ELR (cell line): ENCODE results near the gene TRPV3.
"Not testable (repeated sequence)": the region's sequence is repeated elsewhere in the genome, so short reads cannot be mapped to it uniquely, and the experiment has no call there.

Source experiments
- DNase-seq: peaks from one replicate; pipeline ENCODE4 v3.0.0-alpha.2; 2015; ENCODE audit warnings: low read depth

Gene TRPV3

GRCh38 chr17:3524024-3524423, 33.6 kb downstream of the TRPV3 start:
- no peak for DNase-seq

GRCh38 chr17:3519472-3519871, 38.1 kb downstream of the TRPV3 start:
- DNase-seq, result not testable (repeated sequence)

GRCh38 chr17:3514873-3515272, 42.7 kb downstream of the TRPV3 start:
- DNase-seq, result no peak

- DNase-seq, result not testable (repeated sequence)
These were observed 43.4 kb downstream of the TRPV3 start for GRCh38 chr17:3514167-3514566.

- no peak for DNase-seq
These were observed 44.1 kb downstream of the TRPV3 start for GRCh38 chr17:3513305-3514035.

DNA sequence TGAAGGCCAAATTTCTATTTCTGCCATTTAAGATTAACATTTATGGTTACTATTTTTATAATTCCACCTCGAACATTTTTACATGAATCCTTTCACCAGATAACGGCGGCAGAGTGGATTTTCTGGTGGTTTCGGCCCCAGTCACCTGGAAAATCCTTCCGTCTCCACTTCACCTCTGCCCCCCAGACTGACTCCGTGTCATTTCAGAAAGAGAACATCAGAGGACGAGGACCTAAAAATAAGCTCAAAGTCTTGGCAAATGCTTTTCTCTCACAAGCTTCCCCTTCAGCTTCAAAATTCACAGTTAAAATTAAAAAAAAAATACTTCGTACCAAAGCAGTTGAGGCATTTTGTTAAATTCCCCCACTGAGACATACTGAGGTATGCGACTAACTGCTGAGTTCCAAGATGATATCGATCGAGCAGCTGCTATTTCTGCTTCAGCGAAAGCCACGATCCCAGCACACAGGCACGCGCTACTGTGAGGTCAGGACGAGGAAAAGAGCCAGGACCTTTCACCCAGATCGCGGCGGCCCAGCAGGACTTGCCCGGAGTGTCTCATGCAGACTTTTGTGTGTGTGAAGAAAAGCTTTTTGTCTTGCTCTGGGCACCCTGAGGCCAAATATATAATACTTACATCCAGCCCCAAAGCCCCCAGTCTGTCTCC, 45.0 kb downstream of the TRPV3 start:
- DNase-seq, result no peak

GRCh38 chr17:3511852-3512504, 45.6 kb downstream of the TRPV3 start:
- DNase-seq, result no peak

GRCh38 chr17:3510090-3510489, 47.5 kb downstream of the TRPV3 start:
- no peak for DNase-seq

- no peak for DNase-seq
These were observed 49.7 kb downstream of the TRPV3 start for GRCh38 chr17:3507869-3508268.

DNA sequence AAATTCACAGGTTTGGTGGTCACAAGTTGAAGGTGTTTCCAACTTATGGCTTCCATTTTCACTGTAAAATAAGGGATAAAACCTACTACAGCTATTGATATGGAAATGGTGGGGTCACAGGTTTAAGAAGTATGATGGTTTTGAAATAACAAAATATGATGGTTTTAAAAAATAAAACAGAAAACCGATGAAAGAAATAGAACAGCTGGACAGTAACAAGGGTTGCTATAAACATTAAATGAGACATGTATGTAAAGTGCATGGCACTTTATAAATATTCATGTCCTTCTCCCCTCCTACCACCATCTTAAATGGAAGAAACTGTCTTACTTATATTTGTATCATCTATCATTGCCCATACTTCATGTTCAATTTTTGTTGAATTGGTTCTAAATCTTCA, 50.5 kb downstream of the TRPV3 start:
- DNase-seq, result no peak

DNA sequence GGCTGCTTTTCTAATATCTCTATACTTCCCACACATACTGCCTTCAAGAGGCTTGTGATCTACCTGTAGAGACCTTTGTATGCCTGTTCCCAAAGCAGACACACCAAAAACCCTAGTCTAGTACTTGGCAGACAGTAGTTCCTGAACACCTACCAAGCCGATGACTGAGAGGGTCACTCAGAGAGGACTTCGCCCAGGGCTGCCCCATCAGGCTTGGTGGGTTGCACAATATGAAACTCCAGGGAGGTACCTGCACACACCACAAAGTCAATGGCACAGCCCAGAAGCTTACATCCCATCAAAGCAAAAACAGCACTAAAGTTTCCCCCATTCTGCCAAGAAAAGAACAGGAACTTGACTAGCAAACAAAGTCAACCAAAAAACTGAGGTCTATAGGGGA, 51.6 kb downstream of the TRPV3 start:
- no peak for DNase-seq

- no peak for DNase-seq
These were observed 52.6 kb downstream of the TRPV3 start for GRCh38 chr17:3505008-3505407.

DNA sequence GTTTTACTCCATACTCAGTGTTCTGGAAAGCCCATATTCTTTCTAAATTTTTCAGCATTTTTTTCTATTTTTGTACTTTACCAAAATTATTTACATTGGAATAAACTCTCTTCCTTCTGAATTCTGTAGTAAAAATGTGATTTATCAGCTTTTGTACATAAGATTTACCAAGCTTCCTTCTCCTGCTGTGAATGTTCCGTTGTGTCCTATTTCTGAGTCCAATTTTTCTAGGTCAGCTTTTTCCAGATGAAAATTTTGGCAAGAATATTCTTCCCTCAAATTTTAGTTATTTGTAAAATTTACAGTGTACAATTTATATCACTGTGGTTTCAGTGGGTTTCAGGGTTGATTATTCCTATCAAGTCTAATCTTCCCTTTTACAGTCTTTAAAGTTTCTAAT, 54.3 kb downstream of the TRPV3 start:
- DNase-seq, result no peak

GRCh38 chr17:3502466-3502865, 55.1 kb downstream of the TRPV3 start:
- no peak for DNase-seq

- no peak for DNase-seq
These were observed 56.3 kb downstream of the TRPV3 start for GRCh38 chr17:3501344-3501743.

GRCh38 chr17:3497101-3497500, 60.5 kb downstream of the TRPV3 start:
- DNase-seq, result no peak

- DNase-seq, result no peak
These were observed 72.0 kb downstream of the TRPV3 start for GRCh38 chr17:3485481-3486068.

GRCh38 chr17:3482852-3483251, 74.8 kb downstream of the TRPV3 start:
- DNase-seq, result no peak

GRCh38 chr17:3479988-3480387, 77.6 kb downstream of the TRPV3 start:
- no peak for DNase-seq

- DNase-seq, result peak; percentile 19
These were observed 81.6 kb downstream of the TRPV3 start, which contains the start of gene ASPA for GRCh38 chr17:3475812-3476610. ASPA (plus strand) TSS chr17:3475997; CDS start chr17:3476160, 163 bp downstream.

GRCh38 chr17:3475251-3475685, 82.3 kb downstream of the TRPV3 start:
- no peak for DNase-seq

GRCh38 chr17:3474212-3474611, 83.4 kb downstream of the TRPV3 start:
- DNase-seq, result no peak
